Middle frontal gyrus (tissue), 1 donor: Measurements from ENCODE around the gene MECP2.
A peak's percentile ranks its signal among the peaks of the same experiment; 100 is the strongest.

ENCODE experiments used
- DNase-seq: peaks from one replicate; pipeline ENCODE4 v3.0.0-alpha.2; 2015; ENCODE audit warnings: low spot score; ENCODE audit errors: extremely low spot score

Gene MECP2

GRCh38 chrX:154064637-154065435 is 32.7 kb downstream of the MECP2 start:
- no peak for DNase-seq

DNA sequence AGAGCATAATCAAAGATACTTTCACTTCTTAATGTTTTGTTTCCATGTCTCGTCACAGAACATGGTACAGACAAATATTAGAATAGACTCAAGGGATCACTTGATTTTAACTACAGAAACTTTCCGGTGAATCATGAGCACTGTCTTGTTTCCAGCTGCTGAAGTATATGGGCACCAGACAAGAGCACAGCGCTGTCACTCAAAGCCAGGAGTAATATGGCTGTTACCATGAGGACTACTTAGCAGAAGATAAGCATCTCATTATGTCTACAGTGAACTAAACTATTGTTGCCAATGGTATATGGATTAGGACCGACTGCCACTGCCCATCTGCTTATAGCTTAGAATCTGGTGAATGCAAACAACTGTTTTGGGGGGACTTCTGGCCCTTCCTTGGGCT is 34.3 kb downstream of the MECP2 start:
- no peak for DNase-seq

DNA sequence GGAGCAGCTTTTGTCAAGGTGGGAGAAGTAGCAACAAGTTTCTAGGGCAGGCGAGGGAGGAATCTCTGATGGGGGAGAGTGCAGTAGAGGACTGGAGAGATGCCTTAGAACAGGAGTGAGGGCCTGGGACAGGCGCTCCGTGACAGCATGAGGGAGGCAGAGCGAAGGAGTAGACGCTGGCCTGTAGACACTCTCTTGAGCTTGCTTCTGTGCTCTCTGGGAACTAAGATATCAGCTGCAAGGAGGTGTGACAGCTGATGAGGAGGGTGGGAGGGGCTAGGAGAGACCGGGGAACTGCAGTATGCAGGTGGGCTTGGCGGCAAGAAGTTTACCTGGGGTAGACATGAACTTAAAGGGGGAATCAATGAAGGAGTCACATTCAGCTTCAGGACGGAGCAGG is 35.7 kb downstream of the MECP2 start:
- no peak for DNase-seq

GRCh38 chrX:154059729-154060245 is 37.7 kb downstream of the MECP2 start:
- no peak for DNase-seq

DNA sequence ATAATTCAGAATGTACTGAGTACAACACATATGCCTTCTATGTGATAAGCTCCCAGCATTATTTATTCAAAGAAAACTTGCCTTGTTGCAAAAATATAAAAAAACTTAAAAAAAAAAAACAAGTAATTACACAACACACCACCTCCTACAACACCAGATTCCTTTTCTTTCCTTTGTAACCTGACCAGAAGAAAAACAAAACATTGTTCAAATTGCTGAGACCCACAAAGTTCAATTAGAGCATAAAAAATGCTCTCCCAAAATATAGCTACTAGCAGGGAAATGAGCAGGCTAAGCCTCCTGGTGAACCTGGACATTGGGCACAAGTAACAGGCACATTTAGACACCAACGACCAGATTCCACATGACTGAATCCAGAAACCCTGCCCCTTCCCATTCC is 38.3 kb downstream of the MECP2 start:
- DNase-seq, result no peak

GRCh38 chrX:154058214-154058997 is 39.1 kb downstream of the MECP2 start:
- DNase-seq, result no peak

DNA sequence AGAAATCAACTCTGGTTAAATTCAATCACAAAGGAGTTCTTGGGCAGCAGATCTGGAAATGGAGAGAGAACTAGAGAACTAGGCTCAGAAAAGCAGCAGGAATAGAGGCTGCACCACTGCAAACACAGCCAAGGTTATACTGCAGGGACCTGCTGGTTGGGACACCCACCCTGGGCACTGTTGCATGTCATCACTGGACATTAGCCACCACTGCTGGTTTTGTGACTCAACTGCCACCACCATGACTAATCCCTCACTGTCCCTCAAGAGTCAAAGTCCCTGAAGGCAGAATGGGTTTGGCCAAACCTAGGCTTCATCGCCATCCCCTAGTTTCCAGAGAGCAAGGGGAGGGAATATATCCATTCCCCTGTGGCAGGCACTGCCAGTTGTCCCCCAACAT is 39.7 kb downstream of the MECP2 start:
- DNase-seq, result no peak

- DNase-seq, result no peak
These were observed 40.7 kb downstream of the MECP2 start for GRCh38 chrX:154056770-154057241.

DNA sequence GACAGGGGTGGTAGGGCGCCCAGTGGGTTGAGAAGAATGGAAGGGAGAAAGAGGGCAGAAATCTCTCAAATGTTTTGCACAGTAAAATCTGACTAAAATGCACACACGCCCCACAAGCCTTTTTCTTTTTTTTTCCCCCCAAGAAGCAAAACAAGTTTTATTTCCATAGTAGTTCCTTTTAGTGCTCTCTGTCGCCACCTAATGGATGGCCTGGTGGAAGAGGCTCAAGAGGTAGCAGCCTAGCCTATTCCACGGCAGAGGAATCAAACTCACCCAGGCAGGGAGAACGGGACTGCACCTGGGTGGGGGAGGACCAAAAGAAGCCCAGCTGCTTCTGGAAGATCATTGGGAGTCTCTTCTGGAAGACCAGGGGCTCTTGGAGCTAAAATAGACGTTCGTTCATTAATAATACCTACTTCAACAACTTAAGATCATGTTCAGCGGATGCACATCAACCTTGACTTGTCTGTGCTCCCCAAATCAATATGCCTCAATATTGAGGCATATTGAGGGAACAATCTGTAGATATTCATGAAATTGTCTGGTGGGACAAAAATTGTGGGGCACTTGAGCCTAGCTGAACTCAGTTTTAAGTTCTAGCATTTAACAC is 46.2 kb downstream of the MECP2 start:
- peak; percentile 11 for DNase-seq

DNA sequence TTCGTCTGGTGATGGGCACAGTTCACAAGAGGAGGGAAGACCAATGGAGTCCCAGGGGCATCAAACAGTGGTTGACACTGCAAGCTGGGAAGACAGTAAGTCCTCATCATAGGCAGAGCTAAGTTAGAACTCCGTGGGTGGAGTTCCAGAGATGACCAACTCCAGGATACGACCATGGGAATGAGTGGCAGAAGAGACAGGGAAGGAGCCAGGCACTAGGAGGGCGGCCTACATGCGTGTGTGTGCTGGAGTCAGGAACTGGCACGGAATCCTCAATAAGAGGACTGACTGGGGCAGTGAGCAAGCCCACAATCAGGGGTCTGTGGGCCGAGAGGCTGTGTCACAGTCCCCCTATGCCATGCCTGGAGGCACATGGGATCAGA is 47.4 kb downstream of the MECP2 start:
- DNase-seq, result no peak

DNA sequence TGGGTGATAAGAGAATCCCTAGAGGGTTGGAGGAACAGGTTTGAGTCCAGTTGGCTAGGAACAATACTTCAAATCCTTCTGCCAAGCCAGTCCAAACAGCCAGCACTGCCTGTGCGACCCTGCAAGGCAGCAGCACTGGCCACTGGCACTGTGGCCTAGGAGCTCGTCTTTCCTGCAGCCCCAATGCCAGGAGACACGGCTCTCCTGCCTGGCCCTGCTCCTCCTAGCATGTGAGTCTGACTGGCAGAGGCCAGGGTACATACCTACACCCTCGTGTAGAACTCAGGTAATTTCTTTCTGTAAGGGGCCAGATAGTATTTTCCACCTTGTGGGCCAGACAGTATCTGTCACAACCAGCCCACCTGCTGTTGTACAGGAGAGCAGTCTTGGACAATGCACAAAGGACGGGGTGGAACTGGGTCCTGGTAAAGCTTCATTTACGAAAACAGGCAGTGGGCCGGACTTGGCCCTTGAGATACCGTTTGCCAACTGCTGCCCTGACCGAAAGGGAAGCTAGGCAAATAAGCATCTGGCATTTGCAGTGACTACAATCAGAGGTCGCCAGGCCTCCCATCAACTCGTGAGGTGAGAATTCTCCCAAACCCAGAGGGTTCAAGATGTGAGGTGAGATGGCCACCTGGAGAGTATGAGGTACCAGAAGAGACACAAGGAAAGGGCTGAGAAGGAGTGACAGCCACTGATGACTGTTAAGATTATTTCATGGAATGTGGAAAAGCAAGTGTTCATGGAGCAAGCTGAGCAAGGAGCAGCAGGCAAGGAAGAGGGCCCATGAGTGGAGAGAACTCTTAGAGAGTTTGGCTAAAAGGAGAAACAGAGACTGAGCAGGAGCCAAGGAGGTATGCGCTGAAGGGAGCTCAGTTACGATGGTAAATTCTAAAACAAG is 48.1 kb downstream of the MECP2 start:
- DNase-seq, result no peak

GRCh38 chrX:154048398-154048797 is 49.1 kb downstream of the MECP2 start:
- no peak for DNase-seq

- no peak for DNase-seq
These were observed 50.4 kb downstream of the MECP2 start for GRCh38 chrX:154046940-154047610.

DNA sequence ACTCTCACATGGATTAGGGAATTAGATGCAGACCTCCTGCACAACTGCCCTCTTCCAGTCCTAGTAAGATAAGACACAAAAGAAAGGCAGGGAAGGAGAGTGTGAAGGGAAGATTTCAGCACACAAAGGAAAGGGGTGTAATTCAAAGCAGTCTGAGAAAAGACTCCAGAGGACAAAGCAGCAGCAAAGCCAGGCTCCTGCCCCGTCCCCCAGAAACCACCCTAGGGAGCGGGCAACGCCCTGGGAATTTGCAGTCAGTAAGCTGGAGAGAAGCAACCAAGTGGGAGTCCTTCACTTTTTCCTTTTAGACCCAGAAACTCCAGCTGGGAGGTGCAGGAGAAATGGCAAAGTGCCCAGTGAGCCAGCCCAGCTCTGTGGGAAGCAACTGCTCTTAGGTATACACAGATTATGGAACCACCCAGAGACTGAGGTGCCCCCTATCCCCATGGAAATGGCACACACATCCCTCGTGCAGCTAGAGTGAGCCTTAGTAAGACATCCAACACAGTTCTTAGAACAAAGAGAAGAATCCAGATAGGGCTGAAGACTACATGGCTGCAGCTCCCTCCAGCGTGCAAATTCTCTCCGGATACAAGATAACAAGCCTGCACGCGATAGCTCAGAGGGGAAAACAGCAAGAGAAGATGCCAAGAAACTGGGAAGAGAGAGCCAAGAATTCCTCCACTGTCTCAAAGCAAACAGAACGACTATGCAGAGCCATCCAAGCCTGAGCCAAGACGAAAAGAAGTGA is 51.3 kb downstream of the MECP2 start:
- DNase-seq, result peak; percentile 11

- no peak for DNase-seq
These were observed 53.4 kb downstream of the MECP2 start for GRCh38 chrX:154044091-154044490.

DNA sequence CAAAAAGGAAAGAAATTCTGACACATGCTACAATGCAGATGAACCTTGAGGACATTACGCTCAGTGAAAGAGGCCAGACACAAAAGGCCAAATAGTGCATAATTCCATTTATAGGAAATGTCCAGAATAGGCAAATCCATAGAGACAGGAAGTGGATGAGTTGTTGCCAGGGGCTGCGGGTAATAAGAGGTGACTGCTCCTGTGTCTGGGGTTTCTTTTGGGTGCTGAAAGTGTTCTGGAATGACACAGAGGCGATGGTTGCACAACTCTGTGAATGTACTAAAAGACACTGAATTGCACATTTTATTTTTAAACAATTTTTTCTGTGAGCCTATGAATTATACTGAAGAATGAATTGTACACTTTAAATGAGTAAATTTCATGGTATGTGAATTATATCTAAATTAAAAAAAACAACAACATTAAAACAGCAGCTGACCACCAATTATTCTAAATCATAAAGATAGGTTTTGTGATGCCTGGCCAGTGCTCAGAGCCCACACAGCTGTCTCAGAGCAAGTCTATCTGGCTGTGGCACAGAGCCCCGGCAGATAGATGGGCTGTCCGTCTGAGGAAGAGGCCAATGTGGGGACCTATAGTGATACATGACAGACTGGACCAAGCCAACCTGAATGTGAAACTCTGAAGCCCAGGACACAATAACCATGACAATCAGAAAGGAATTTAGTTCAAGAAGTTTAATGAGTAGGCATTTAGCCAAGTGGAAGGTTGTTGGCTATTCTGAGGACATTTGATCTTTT is 54.3 kb downstream of the MECP2 start:
- DNase-seq, result no peak

- DNase-seq, result no peak
These were observed 56.7 kb downstream of the MECP2 start for GRCh38 chrX:154040863-154041262.

GRCh38 chrX:154040307-154040756 is 57.2 kb downstream of the MECP2 start:
- no peak for DNase-seq

DNA sequence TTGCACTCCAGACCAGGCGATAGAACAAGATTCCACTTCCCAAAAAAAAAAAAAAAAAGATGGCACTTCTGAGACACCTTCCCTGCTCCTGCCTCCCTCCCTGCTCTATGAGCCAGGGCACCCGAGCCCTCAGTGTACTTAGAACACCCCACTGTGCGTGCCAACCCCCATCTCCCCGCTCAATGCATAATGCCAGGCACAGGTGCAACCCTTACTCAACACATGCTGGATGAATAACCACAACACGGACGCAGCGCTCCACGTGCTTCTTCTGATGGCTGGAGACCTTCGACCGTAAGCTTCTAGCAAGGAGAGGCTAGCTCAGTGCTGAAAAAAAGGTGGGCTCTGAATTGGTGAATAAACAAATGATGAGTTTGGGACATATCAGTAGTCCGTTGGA is 57.9 kb downstream of the MECP2 start:
- DNase-seq, result no peak
